GM10266 (cell line): ENCODE results near the gene APOL1.
"Not testable (repeated sequence)": the region's sequence is repeated elsewhere in the genome, so short reads cannot be mapped to it uniquely, and the experiment has no call there.

Source experiments
- DNase-seq: peaks from one replicate; pipeline ENCODE4 v3.0.0; 2012; ENCODE audit errors: extremely low spot score
- TF ChIP-seq, protein P1 (sequence below): IDR thresholded peaks from 2 replicates; pipeline ENCODE4 v1.5.1; 2012; ENCODE audit warnings: mild to moderate bottlenecking, low read depth; ENCODE audit not compliant: control insufficient read depth, insufficient read depth; ENCODE audit errors: missing control alignments

Gene APOL1

DNA sequence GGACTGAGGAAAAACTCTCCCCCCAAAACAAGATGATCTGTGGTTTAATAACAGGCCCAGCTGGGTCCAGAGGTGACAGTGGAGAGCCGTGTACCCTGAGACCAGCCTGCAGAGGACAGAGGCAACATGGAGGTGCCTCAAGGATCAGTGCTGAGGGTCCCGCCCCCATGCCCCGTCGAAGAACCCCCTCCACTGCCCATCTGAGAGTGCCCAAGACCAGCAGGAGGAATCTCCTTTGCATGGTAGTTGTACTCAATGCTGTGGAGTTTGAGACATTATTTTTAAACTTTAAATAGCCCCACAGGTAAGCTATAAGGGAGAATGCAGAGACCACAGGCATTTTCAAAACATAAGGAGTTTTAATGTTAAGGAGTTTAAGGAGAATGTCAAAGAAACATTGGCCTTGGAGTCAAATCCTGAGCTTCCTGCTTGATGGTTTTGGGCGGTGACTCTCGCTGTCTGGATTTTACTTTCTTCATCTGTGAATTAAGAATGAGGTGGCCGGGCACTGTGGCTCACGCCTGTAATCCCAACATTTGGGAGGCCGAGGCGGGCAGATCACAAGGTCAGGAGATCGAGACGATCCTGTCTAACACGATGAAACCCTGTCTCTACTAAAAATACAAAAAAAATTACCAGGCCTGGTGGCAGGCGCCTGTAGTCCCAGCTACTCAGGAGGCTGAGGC is 6.8 kb downstream of the APOL1 start:
- TF ChIP-seq, protein P1, sequence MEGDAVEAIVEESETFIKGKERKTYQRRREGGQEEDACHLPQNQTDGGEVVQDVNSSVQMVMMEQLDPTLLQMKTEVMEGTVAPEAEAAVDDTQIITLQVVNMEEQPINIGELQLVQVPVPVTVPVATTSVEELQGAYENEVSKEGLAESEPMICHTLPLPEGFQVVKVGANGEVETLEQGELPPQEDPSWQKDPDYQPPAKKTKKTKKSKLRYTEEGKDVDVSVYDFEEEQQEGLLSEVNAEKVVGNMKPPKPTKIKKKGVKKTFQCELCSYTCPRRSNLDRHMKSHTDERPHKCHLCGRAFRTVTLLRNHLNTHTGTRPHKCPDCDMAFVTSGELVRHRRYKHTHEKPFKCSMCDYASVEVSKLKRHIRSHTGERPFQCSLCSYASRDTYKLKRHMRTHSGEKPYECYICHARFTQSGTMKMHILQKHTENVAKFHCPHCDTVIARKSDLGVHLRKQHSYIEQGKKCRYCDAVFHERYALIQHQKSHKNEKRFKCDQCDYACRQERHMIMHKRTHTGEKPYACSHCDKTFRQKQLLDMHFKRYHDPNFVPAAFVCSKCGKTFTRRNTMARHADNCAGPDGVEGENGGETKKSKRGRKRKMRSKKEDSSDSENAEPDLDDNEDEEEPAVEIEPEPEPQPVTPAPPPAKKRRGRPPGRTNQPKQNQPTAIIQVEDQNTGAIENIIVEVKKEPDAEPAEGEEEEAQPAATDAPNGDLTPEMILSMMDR = no peak
- DNase-seq = no peak

DNA sequence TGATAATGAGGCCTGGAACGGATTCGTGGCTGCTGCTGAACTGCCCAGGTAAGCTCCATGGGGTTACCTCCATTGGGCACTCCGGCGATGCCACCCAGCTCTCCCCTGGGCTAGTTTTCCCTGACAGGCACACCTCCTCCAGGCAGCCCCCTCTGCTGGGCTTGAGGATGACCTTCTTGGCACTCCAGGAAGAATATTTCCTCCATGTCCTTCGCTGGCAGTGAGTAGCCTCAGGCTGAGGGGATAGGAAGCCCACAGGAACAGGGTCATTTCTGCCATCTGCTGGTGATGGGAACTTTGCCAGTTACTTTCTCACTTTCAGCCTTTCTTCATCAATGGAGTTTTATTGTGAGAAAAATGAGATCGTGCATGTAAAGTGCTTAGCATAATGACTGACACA is 8.7 kb downstream of the APOL1 start:
- not testable (repeated sequence) for DNase-seq

DNA sequence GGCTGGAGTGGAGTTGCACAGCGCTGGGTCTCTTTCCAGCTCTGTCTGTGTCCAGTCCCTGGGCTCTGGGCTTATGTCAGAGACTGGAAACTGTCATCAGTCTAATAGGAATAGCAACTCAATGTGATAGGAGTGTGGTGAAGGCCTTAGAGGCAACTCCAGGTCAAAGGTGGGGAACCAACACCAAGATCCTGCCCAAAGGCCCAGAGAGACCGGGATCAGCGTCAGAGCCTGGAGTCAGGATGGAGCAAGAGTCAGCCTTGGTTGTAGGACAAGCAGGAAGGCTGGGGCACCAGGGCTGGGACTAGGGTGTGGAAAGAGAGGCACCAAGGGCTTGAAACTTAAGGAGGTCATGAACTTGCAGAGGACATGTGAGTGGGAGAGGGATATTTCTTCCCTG is 9.4 kb downstream of the APOL1 start:
- not testable (repeated sequence) for DNase-seq

DNA sequence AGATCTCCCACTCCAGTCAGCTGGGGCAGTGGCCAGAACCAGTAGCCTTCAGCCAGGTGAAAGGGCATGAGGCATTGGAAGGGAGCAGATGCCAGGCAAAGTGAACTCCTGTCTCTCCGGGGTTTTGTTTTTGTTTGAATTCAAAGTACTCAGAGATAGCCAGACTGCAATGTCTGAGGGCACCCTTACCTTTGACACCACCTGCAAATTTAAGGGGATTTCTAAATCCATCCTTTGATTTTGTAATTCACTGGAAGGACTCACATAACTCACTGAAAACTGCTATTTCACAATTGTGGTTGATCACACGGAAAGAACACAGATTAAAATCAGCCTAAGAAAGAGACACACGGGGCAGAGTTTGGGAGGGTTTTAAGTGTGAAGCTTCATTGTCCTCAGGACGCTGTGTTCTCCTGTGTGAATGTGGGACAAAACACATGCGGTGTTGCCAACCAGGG is 10.3 kb downstream of the APOL1 start:
- DNase-seq = not testable (repeated sequence)

DNA sequence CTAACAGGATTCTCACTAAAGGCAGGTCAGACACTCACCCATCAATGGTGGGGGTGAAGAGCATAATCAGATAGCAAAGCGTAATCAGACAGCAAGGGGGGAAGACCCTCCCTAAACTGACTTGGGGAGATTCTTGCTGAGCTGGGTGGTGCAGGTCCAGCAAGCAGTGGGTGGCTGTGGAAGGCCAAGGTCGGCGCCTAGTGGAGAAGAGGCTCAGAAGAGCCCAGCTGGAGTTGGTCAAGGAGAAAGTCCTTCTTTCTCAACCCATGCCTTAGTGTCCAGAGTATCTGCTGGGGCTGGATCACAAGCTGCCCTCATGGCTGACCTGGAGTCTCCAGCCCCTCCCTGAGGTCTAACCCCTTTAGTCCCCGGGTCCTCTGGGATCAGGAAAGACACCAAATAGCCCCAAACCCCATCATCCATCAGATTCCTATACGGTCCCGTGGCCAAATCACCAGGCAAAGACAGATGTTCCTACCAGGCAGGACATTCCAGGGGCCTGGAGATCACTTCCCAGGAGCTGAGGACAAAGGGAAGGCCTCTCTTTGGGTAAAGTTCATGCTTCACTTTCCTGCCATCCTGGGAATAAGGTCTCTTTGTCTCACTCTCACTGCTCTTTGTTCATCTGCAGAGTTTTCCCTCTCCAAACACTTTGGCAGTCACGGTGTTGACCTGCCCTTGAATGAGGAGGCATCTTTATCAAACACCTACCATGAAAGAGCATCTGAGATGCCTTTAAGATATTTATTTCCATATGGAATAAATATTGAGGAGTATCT is 11.1 kb downstream of the APOL1 start:
- not testable (repeated sequence) for DNase-seq

DNA sequence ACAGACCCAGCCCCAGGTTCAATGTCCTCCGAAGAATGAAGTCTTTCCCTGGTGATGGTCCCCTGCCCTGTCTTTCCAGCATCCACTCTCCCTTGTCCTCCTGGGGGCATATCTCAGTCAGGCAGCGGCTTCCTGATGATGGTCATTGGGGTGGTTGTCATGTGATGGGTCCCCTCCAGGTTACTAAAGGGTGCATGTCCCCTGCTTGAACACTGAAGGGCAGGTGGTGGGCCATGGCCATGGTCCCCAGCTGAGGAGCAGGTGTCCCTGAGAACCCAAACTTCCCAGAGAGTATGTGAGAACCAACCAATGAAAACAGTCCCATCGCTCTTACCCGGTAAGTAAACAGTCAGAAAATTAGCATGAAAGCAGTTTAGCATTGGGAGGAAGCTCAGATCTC is 14.1 kb downstream of the APOL1 start:
- DNase-seq = no peak
- TF ChIP-seq, protein P1 = no peak

DNA sequence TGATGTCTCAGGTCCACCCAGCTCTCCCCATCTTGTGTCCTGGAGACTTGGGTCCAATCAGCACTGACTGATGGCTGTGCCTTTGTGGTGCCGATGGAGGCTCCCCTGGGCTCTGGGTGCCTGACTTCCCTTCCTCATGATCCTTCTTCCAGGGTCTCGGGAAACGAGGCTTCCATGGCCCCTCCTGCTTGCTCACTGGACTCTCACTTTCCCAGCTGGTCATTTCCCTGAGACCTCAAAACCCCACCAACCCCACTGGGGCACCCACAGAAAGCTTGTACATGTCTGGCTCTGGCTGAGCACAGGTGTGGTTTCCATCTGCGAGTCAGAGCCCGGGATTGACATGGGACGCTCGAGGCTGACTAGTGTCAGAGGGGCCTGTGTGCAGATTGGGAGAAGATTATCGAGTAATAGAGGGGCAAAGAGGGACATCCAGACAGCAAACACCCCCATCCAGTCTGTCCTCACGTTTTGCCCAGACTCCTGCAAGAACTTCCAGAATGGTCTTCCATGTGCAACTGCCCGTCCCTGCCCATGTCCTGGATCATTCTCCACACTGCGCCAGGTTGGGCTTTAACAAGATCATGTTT is 15.1 kb downstream of the APOL1 start:
- no peak for DNase-seq
- TF ChIP-seq, protein P1 = no peak

DNA sequence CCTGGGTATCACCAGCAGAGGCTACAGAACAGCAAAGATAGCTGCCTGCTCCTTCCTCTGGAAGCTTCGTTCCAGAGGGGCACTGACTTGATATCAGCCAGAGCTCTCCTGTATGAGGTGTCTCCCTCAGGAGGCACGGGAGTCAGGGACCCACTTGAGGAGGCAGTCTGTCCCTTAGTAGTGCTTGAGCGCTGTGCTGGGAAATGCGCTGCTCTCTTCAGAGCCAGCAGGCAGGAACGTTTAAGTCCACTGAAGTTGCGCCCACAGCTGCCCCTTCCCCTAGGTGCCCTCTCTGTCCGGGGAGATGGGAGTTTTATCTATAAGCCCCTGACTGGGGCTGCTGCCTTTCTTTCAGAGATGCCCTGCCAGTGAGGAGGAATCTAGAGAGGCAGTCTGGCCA is 18.3 kb downstream of the APOL1 start:
- not testable (repeated sequence) for DNase-seq

DNA sequence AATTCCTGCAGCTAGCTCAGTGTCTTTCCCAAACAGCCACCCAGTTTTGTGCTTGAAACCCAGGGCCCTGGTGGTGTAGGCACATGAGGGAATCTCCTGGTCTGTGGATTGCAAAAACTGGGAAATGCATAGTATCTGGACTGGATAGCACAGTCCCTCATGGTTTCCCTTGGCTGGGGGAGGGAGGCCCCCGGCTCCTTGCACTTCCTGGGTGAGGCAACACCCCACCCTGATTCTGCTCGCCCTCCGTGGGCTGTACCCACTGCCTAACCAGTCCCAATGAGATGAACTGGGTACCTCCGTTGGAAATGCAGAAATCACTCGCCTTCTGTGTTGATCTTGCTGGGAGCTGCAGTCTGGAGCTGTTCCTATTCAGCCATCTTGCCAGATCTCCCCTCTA is 19.0 kb downstream of the APOL1 start:
- not testable (repeated sequence) for DNase-seq

DNA sequence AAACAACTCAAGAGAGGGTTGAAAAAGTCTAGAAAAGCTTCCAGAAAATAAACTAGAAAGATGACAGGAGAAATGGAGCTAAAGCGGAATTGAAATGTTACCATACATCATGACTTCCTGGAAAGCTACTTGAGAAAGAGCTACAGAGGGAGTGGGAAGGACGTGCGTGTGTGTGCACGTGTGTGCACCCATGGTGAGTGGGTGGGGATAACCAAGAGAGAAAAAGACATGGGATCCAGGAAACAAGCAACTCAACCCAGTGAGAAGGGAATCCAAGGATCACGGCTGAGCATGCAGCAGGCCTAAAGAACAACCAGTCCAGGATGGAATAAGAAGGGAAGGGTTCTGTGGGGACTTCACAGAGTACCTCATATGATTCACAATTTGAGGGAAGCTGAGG is 21.6 kb downstream of the APOL1 start:
- DNase-seq = no peak
- TF ChIP-seq, protein P1 = no peak
